Ovary (tissue), 1 donor: ENCODE measurements around the gene CD300C.

Experiments used
- EP300 ChIP-seq: sonication (generic); formaldehyde crosslinking; IDR thresholded peaks from one replicate; pipeline ENCODE4 v1.6.1; 2017; ENCODE audit warnings: antibody characterized with exemption
- POLR2A ChIP-seq: fragments of 450-650 bp; IDR thresholded peaks from one replicate; pipeline ENCODE4 v1.6.1; 2017; ENCODE audit warnings: antibody characterized with exemption, mild to moderate bottlenecking, moderate library complexity

DNA sequence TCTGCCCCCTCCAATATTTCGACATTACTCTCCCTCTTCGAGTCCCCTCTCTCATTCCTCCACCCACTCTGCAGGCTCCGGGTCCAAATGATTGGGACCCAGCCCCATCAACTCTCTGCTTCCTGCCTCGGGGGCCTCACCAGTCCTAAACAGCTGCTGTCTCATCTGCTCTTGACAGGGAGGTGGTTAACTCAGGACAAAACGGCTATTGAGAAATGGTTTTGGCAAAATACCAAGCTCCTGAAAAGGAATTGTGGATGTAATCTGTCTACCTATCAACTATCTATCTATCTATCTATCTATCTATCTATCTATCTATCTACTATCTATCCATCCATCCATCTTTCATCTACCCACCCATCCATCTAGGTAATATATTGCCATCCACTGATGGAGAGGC lies 19.2 kb upstream of the CD300C start:
- TF ChIP-seq POLR2A (no peak), EP300 (no peak)
